CD14-positive monocyte (primary cell): ENCODE measurements around the gene DMXL2. TPM values are rescaled to one million over a fixed set of nuclear protein-coding genes. Genes with fewer than 3 reads are reported as not detected.
"Not testable (repeated sequence)": the region's sequence is repeated elsewhere in the genome, so short reads cannot be mapped to it uniquely, and the experiment has no call there.

ENCODE experiments used
- DNase-seq, 3 donors: peaks; one replicate each; pipeline ENCODE4 v3.0.0-alpha.2; 2011 to 2022
- H2AFZ ChIP-seq: 2 replicates; pipeline ENCODE4 v1.6.0; 2012; ENCODE audit warnings: mild to moderate bottlenecking, low read depth, low read length, inconsistent platforms; ENCODE audit not compliant: insufficient read depth, poor library complexity, severe bottlenecking
- H3K27ac ChIP-seq, 2 donors: 1 replicate in 1 of 2; 2 replicates in 1 of 2; pipeline ENCODE4 v1.5.1; 2012 to 2013; ENCODE audit warnings: low read length in 2 of 2, control low read depth in 1 of 2, inconsistent platforms in 1 of 2, low read depth in 1 of 2, mild to moderate bottlenecking in 1 of 2
- H3K27me3 ChIP-seq, 2 donors: one replicate each; pipeline versions ENCODE4 v1.6.0 to v1.6.1; 2011 to 2013; ENCODE audit warnings: low read length in 2 of 2; ENCODE audit not compliant: control insufficient read depth in 2 of 2, insufficient read depth in 2 of 2
- H3K36me3 ChIP-seq, 2 donors: replicated peaks in 1 of 2; 1 replicate in 1 of 2; 2 replicates in 1 of 2; pipeline versions ENCODE4 v1.5.1 to v1.6.1; 2012 to 2013; ENCODE audit warnings: low read length in 2 of 2, control low read depth in 1 of 2, inconsistent platforms in 1 of 2, mild to moderate bottlenecking in 1 of 2; ENCODE audit not compliant: insufficient read depth in 2 of 2, control insufficient read depth in 1 of 2
- H3K4me1 ChIP-seq, 2 donors: 1 replicate in 1 of 2; 2 replicates in 1 of 2; pipeline versions ENCODE4 v1.5.1 to v1.6.1; 2012 to 2013; ENCODE audit warnings: low read length in 2 of 2, control low read depth in 1 of 2, inconsistent platforms in 1 of 2, mild to moderate bottlenecking in 1 of 2, moderate library complexity in 1 of 2; ENCODE audit not compliant: insufficient read depth in 2 of 2, control insufficient read depth in 1 of 2
- H3K4me2 ChIP-seq: replicated peaks from 2 replicates; pipeline ENCODE3; 2012; ENCODE audit warnings: low read length, moderate library complexity, mild to moderate bottlenecking; ENCODE audit not compliant: poor library complexity, severe bottlenecking; ENCODE audit errors: extremely low read depth
- H3K4me3 ChIP-seq, 3 experiments: fragments of 200-600 bp in 1 of 3; sonication (generic) in 1 of 3; replicated peaks in 1 of 3; 1 replicate in 2 of 3; 2 replicates in 1 of 3; pipeline ENCODE4 v1.5.1; 2011 to 2013; ENCODE audit warnings: low read length in 3 of 3, mild to moderate bottlenecking in 3 of 3, control low read depth in 2 of 3, low read depth in 2 of 3, inconsistent platforms in 1 of 3, moderate library complexity in 1 of 3
- H3K79me2 ChIP-seq: 2 replicates; pipeline ENCODE4 v1.6.0; 2012; ENCODE audit warnings: mild to moderate bottlenecking, control low read depth, inconsistent platforms, low read length, moderate library complexity; ENCODE audit not compliant: insufficient read depth
- H3K9ac ChIP-seq: 2 replicates; pipeline ENCODE4 v1.6.0; 2017; ENCODE audit warnings: low read length, mild to moderate bottlenecking; ENCODE audit not compliant: insufficient read depth, poor library complexity, severe bottlenecking
- H3K9me3 ChIP-seq, 2 donors: replicated peaks in 1 of 2; 1 replicate in 1 of 2; 2 replicates in 1 of 2; pipeline versions ENCODE4 v1.5.1 to v1.6.1; 2012 to 2013; ENCODE audit warnings: low read length in 2 of 2, control low read depth in 1 of 2; ENCODE audit not compliant: control insufficient read depth in 1 of 2, insufficient read depth in 1 of 2
- H4K20me1 ChIP-seq: 2 replicates; pipeline ENCODE4 v1.6.0; 2012; ENCODE audit warnings: mild to moderate bottlenecking, low read length, control low read depth, moderate library complexity; ENCODE audit not compliant: insufficient read depth
- H3K27ac Mint-ChIP-seq, 7 donors: one replicate each; pipeline ENCODE4 v1.8.0; 2020; ENCODE audit warnings: mild to moderate bottlenecking in 7 of 7, mixed read lengths in 7 of 7, moderate library complexity in 6 of 7, inconsistent platforms in 2 of 7
- H3K27me3 Mint-ChIP-seq, 3 donors: one replicate each; pipeline ENCODE4 v1.8.0; 2021 to 2022; ENCODE audit warnings: low read depth in 3 of 3, mild to moderate bottlenecking in 3 of 3, mixed read lengths in 3 of 3, moderate library complexity in 3 of 3, inconsistent platforms in 1 of 3
- H3K36me3 Mint-ChIP-seq, 2 donors: one replicate each; pipeline ENCODE4 v1.8.0; 2020; ENCODE audit warnings: mixed read lengths in 2 of 2, inconsistent platforms in 1 of 2, mild to moderate bottlenecking in 1 of 2
- H3K4me1 Mint-ChIP-seq: one replicate; pipeline ENCODE4 v1.8.0; 2020; ENCODE audit warnings: mild to moderate bottlenecking, mixed read lengths
- H3K4me3 Mint-ChIP-seq, 2 donors: one replicate each; pipeline ENCODE4 v1.8.0; 2020; ENCODE audit warnings: mild to moderate bottlenecking in 2 of 2, mixed read lengths in 2 of 2, moderate library complexity in 1 of 2
- H3K9me3 Mint-ChIP-seq, 7 donors: one replicate each; pipeline ENCODE4 v1.8.0; 2020 to 2022; ENCODE audit warnings: mixed read lengths in 7 of 7, mild to moderate bottlenecking in 6 of 7, moderate library complexity in 6 of 7, inconsistent platforms in 2 of 7
- CTCF ChIP-seq: fragments of 200-600 bp; IDR thresholded peaks from one replicate; pipeline ENCODE4 v1.8.0; 2022; ENCODE audit warnings: antibody characterized with exemption, mild to moderate bottlenecking
- WGBS: methylation state at CpG from one replicate; pipeline ENCODE4 v1.1.5; 2013; ENCODE audit warnings: missing lambda C conversion rate; ENCODE audit not compliant: insufficient coverage; 5-methylcytosine and 5-hydroxymethylcytosine counted together
- intact Hi-C, 2 donors: fragments of 100-400 bp; cut with micrococcal nuclease; formaldehyde crosslinking; loops; one replicate each; pipeline versions ENCODE4 v1.15.0 to v1.15.1; 2023
- polyA plus RNA-seq, 3 donors: library from polyadenylated mRNA; depleted of rRNA in 1 of 3; unstranded in 2 of 3; stranded (reverse) in 1 of 3; fragments of 300-500 nt in 2 of 3; fragments of >200 nt in 1 of 3; fragmentation: Illumina TruSeq in 2 of 3; gene quantifications; 1 replicate in 2 of 3; 2 replicates in 1 of 3; pipeline ENCODE4 v1.2.3, GENCODE V29; 2012 to 2021

DMXL2 gene
- polyA plus RNA-seq, 3 donors, result 29.1 to 449 (median 45.5) TPM

DNA sequence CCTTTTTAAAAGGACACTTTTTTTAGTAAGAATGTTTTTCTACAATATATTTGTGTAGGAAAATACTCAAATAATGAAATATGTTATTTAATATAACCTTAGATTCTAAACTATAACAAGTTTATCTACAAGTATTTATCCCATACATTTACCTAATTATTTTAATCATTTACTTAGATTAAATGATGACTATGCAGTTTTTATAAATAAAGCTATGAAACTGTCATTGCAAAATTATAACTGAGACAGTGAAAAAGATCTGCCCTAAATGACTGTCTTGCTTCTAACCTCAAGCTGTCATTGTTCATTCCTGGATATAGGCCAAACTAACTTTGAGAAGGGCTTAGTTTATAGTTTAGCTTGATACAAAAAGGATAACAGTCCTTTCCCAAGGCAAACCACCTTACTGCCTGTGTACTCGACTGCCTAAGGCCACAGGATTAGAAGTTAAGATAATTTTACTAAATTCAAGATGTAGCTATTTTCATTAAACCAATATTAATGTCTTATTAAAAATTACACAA, 197.0 kb downstream of the DMXL2 start:
- no peak overlapping the region for H3K4me3 Mint-ChIP-seq

GRCh38 chr15:51424780-51425179, 197.8 kb downstream of the DMXL2 start:
- no peak overlapping the region for H3K27ac ChIP-seq
- Mint-ChIP-seq H3K9me3 (peaks cover 0 to 5% (median 4%) of the 10 kb centered on the region in 7 donors), H3K27ac (no peak overlapping the region), H3K36me3 (no peaks in the 10 kb centered on the region), H3K4me1 (no peaks in the 10 kb centered on the region), H3K4me3 (no peak overlapping the region), H3K27me3 (peaks cover 0 to 6% (median 0%) of the 10 kb centered on the region in 3 donors)
- no peaks in the 10 kb centered on the region for H3K36me3 ChIP-seq
- no peaks in the 10 kb centered on the region for H3K9me3 ChIP-seq
- no peaks in the 10 kb centered on the region for H3K27me3 ChIP-seq
- TF ChIP-seq CTCF, result no peak
- no peak overlapping the region for H3K4me2 ChIP-seq
- H3K4me3 ChIP-seq, result no peak overlapping the region
- no peaks in the 10 kb centered on the region for H3K4me1 ChIP-seq
- no peaks in the 10 kb centered on the region for H3K79me2 ChIP-seq
- DNase-seq, result no peak
- no peak overlapping the region for H2AFZ ChIP-seq
- H3K9ac ChIP-seq, result no peak overlapping the region
- WGBS, result no CpG with 5 or more reads among the region's 1 CpG
- intact Hi-C loops, result no loop called here
- no peaks in the 10 kb centered on the region for H4K20me1 ChIP-seq

More for the DNA sequence above, 197.0 kb downstream of the DMXL2 start:
- H3K27me3 Mint-ChIP-seq, result peaks cover 0 to 6% (median 0%) of the 10 kb centered on the region in 3 donors
- H3K27ac Mint-ChIP-seq, result no peak overlapping the region
- H3K4me1 Mint-ChIP-seq, result no peaks in the 10 kb centered on the region
- Histone ChIP-seq H3K27me3 (no peaks in the 10 kb centered on the region), H4K20me1 (no peaks in the 10 kb centered on the region), H3K36me3 (no peaks in the 10 kb centered on the region), H2AFZ (no peak overlapping the region), H3K79me2 (no peaks in the 10 kb centered on the region), H3K4me1 (no peaks in the 10 kb centered on the region), H3K4me2 (no peak overlapping the region), H3K4me3 (no peak overlapping the region), H3K27ac (no peak overlapping the region), H3K9ac (no peak overlapping the region), H3K9me3 (no peaks in the 10 kb centered on the region)
- no CpG with 5 or more reads among the region's 1 CpG for WGBS
- TF ChIP-seq CTCF, result no peak
- no peak for DNase-seq
- H3K9me3 Mint-ChIP-seq, result peaks cover 0 to 5% (median 5%) of the 10 kb centered on the region in 7 donors
- H3K36me3 Mint-ChIP-seq, result no peaks in the 10 kb centered on the region
- intact Hi-C loops, result no loop called here

DNA sequence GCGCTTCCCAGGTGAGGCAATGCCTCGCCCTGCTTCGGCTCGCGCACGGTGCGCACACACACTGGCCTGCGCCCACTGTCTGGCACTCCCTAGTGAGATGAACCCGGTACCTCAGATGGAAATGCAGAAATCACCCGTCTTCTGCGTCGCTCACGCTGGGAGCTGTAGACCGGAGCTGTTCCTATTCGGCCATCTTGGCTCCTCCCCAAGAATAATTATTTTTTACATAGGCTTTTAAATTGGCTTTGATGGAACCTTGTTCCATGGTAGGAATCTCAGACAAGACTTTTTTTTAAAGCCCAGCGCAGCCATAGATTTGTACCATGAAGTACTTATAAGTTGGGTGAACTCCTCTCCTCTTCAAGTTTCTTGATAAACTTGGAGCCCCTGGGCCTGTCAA, 199.5 kb downstream of the DMXL2 start:
- H3K4me3 Mint-ChIP-seq, H3K27ac ChIP-seq, H3K36me3 Mint-ChIP-seq, H3K4me1 ChIP-seq, H3K9ac ChIP-seq, H3K36me3 ChIP-seq, H3K4me3 ChIP-seq, intact Hi-C loops, H2AFZ ChIP-seq, H3K4me2 ChIP-seq, DNase-seq, H3K9me3 Mint-ChIP-seq, H3K9me3 ChIP-seq, H3K4me1 Mint-ChIP-seq, H3K27me3 ChIP-seq, H3K27ac Mint-ChIP-seq, H3K27me3 Mint-ChIP-seq, H3K79me2 ChIP-seq, H4K20me1 ChIP-seq: not testable (repeated sequence)
- no CpG with 5 or more reads among the region's 16 CpGs for WGBS
